HUES64 (cell line): ENCODE measurements around the gene MAN2B2.
"Not testable (repeated sequence)": the region's sequence is repeated elsewhere in the genome, so short reads cannot be mapped to it uniquely, and the experiment has no call there.

Experiments
- H3K27ac ChIP-seq: 2 replicates; pipeline ENCODE4 v1.7.0; 2013; ENCODE audit warnings: low read depth, low read length, inconsistent platforms
- H3K27me3 ChIP-seq: 2 replicates; pipeline ENCODE4 v1.6.1; 2013; ENCODE audit warnings: mild to moderate bottlenecking, low read length; ENCODE audit not compliant: insufficient read depth
- H3K36me3 ChIP-seq: 2 replicates; pipeline ENCODE4 v1.6.1; 2013; ENCODE audit warnings: mild to moderate bottlenecking, low read length; ENCODE audit not compliant: insufficient read depth
- H3K4me1 ChIP-seq: 2 replicates; pipeline ENCODE4 v1.6.1; 2013; ENCODE audit warnings: mild to moderate bottlenecking, low read length, moderate library complexity; ENCODE audit not compliant: insufficient read depth
- H3K4me3 ChIP-seq: 2 replicates; pipeline ENCODE4 v1.5.1; 2013; ENCODE audit warnings: mild to moderate bottlenecking, low read length, moderate library complexity
- H3K9ac ChIP-seq: 2 replicates; pipeline ENCODE4 v1.6.1; 2013; ENCODE audit warnings: mild to moderate bottlenecking, low read depth, low read length
- H3K9me3 ChIP-seq: 2 replicates; pipeline ENCODE4 v1.6.1; 2013; ENCODE audit warnings: low read depth, low read length; ENCODE audit not compliant: insufficient read depth
- WGBS: fragments of 150-250, 120-280 bp; methylation state at CpG from one replicate; pipeline ENCODE4 v1.1.7; 2013; ENCODE audit warnings: missing lambda C conversion rate; 5-methylcytosine and 5-hydroxymethylcytosine counted together

The MAN2B2 gene

GRCh38 chr4:6619466-6620255, 44.7 kb downstream of the MAN2B2 start:
- Histone ChIP-seq H3K4me1 (no peaks in the 10 kb centered on the region), H3K27me3 (no peaks in the 10 kb centered on the region), H3K9me3 (no peaks in the 10 kb centered on the region), H3K36me3 (no peaks in the 10 kb centered on the region), H3K4me3 (no peak overlapping the region), H3K27ac (no peak overlapping the region), H3K9ac (no peak overlapping the region)
- 95% methylated on average over 24 of the region's 24 CpGs for WGBS

DNA sequence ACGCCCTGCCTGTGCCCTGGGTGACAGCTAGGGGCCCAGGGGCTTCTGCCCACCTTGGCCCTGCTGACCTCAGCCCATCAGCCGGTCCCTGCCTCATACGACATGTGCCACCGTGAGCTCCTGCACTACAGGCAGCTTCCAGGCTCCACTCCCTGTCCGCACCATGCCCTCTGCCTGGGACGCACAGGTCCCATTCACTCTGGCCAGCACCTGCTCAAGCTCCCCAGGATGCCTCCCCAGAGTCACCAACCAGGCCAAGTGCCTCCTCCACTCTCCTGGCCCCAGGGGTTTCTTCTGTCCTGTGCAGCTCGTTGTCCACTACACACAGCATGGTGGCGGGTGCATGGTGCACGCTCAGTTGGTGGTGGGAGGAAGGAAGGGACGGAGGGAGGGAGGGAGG, 45.3 kb downstream of the MAN2B2 start:
- H3K4me1 ChIP-seq: no peaks in the 10 kb centered on the region
- no peaks in the 10 kb centered on the region for H3K27me3 ChIP-seq
- no peaks in the 10 kb centered on the region for H3K9me3 ChIP-seq
- H3K9ac ChIP-seq: no peak overlapping the region
- H3K4me3 ChIP-seq: no peak overlapping the region
- H3K36me3 ChIP-seq: no peaks in the 10 kb centered on the region
- H3K27ac ChIP-seq: no peak overlapping the region
- 94% methylated on average over 10 of the region's 10 CpGs for WGBS

DNA sequence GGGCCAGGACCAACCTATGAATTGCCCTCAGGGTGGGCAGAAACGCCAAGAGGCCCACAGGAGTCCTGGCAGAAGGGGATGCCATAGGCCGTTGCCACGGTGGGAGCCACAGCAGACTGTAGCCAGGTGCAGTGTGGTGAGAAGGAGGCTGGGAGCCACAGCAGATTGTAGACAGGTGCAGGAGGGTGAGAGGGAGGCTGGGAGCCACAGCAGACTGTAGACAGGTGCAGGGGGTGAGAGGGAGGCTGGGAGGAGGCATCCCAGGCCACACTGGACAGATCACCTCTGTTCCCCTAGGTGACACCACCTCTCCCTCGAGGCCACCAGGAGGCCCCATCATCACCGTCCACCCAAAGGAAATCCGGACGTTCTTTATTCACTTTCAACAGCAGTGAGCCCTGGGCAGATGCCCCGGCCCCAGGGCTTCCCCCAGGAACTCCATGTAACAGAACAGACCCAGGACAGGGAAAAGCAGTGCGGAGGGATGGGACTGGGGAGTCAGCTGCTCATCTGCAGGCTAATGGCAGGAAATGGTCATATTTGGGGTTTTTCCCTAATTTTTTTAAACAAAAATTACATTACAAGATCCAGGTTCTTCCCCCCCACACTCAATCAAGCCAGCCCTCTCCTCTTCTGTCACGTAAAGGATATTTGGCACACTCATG, 46.0 kb downstream of the MAN2B2 start:
- Histone ChIP-seq H3K36me3 (no peaks in the 10 kb centered on the region), H3K4me3 (no peak overlapping the region), H3K27ac (no peak overlapping the region), H3K9me3 (no peaks in the 10 kb centered on the region), H3K4me1 (no peaks in the 10 kb centered on the region), H3K27me3 (no peaks in the 10 kb centered on the region), H3K9ac (no peak overlapping the region)
- 91% methylated on average over 10 of the region's 10 CpGs for WGBS

DNA sequence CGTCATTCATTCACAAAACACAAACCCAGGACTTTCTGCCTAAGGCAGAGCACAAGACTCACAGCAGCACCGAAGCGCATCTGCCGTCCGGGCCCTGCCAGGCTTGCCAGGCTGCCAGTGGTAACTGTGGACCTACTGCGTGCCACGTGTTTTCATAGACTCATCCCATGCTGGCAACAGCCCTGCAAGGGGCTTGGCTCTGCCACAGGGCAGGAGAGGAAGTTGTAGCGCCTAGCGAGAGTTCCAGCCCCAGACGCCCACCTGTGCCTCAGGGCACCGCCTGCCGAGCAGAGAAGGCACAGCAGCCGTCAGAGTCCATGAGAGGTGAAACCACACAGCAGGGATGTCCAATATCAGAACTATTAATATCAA, 46.6 kb downstream of the MAN2B2 start:
- H3K27me3 ChIP-seq: no peaks in the 10 kb centered on the region
- H3K9me3 ChIP-seq: no peaks in the 10 kb centered on the region
- no peaks in the 10 kb centered on the region for H3K4me1 ChIP-seq
- no peaks in the 10 kb centered on the region for H3K36me3 ChIP-seq
- 89% methylated on average over 13 of the region's 13 CpGs for WGBS
- H3K4me3 ChIP-seq: no peak overlapping the region
- no peak overlapping the region for H3K9ac ChIP-seq
- H3K27ac ChIP-seq: no peak overlapping the region

DNA sequence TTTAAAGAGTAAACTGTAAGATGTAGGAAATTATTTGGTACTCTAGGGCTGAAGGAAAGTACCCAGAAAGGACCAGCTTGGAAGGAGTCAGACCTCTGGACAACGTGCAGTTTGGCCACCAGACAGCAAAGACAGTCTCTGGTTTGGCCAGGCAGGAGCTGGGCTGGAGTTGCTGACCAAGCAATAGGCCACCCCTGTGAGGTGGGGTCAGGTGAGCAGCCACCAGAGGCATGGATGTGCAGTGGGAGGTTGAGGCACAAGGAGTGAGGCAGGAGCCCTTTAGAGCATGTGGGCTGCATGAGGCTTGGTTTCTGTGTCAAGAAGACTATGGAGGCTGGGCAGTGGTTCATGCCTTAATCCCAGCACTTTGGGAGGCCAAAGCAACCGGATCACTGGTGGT, 47.8 kb downstream of the MAN2B2 start:
- Histone ChIP-seq H3K27me3 (no peaks in the 10 kb centered on the region), H3K36me3 (no peaks in the 10 kb centered on the region), H3K9me3 (no peaks in the 10 kb centered on the region), H3K9ac (no peak overlapping the region), H3K27ac (no peak overlapping the region), H3K4me1 (no peaks in the 10 kb centered on the region), H3K4me3 (no peak overlapping the region)
- 89% methylated on average over 2 of the region's 2 CpGs for WGBS

GRCh38 chr4:6625256-6625655, 50.3 kb downstream of the MAN2B2 start:
- Histone ChIP-seq H3K27ac (no peak overlapping the region), H3K4me3 (no peak overlapping the region), H3K4me1 (no peaks in the 10 kb centered on the region), H3K27me3 (no peaks in the 10 kb centered on the region), H3K9me3 (no peaks in the 10 kb centered on the region), H3K36me3 (no peaks in the 10 kb centered on the region), H3K9ac (no peak overlapping the region)
- 94% methylated on average over 9 of the region's 9 CpGs for WGBS

DNA sequence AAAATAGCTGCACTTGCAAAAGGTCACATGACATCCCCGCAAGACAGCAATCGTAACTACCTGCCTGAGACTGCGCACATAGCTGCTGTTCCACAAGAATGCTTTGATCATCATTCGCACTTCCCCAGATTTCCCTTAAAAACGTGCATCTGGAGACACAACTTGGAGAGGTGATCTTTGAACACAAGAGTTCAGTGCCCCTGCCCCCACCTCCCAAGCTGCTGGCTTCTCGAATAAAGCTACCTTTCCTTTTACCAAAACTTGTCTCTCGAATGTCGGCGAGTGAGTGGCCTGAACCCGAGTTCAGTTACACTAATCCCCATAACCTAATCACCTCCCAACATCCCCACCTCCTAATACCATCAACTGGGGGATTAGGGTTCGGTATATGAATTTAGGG, 51.1 kb downstream of the MAN2B2 start:
- Histone ChIP-seq H3K36me3 (no peaks in the 10 kb centered on the region), H3K27me3 (no peaks in the 10 kb centered on the region), H3K4me3 (no peak overlapping the region), H3K9ac (no peak overlapping the region), H3K9me3 (no peaks in the 10 kb centered on the region), H3K27ac (no peak overlapping the region), H3K4me1 (no peaks in the 10 kb centered on the region)
- 85% methylated on average over 11 of the region's 11 CpGs for WGBS

GRCh38 chr4:6627832-6628231, 52.8 kb downstream of the MAN2B2 start:
- Histone ChIP-seq H3K36me3 (no peaks in the 10 kb centered on the region), H3K4me3 (no peak overlapping the region), H3K4me1 (no peaks in the 10 kb centered on the region), H3K9ac (no peak overlapping the region), H3K27ac (no peak overlapping the region), H3K27me3 (no peaks in the 10 kb centered on the region), H3K9me3 (no peaks in the 10 kb centered on the region)
- WGBS: 94% methylated on average over 3 of the region's 3 CpGs

- WGBS: 89% methylated on average over 1 of the region's 1 CpG
- not testable (repeated sequence) for H3K27me3 ChIP-seq, H3K27ac ChIP-seq, H3K9me3 ChIP-seq, H3K4me1 ChIP-seq, H3K4me3 ChIP-seq, H3K9ac ChIP-seq, H3K36me3 ChIP-seq
Measured at GRCh38 chr4:6628484-6628883, 53.5 kb downstream of the MAN2B2 start.

DNA sequence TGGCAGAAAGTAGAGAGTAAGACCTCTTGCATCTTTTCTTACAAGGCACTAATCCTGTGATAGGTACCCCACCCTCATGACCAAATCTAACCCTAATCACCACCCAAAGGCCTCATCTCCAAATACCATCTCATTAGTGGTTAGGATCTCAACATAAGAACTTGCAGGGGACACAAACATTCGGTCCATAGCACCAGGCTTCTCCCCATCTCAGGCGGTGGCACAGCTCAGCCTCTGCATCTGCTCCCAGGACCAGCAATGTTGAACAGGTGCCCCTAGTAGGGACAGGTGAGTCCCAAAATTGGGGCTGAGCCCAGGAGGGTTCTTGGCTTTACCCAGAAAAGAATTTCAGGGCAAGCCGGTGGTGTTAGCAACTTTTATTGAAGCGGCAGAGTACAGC, 57.1 kb downstream of the MAN2B2 start:
- Histone ChIP-seq H3K4me3 (no peak overlapping the region), H3K4me1 (peaks cover 4% of the 10 kb centered on the region; the same call in 1 of the 2 replicates), H3K36me3 (no peaks in the 10 kb centered on the region), H3K9ac (no peak overlapping the region), H3K27ac (no peak overlapping the region), H3K9me3 (no peaks in the 10 kb centered on the region), H3K27me3 (no peaks in the 10 kb centered on the region)
- WGBS: 92% methylated on average over 4 of the region's 4 CpGs

GRCh38 chr4:6633091-6633906, 58.3 kb downstream of the MAN2B2 start:
- WGBS: 82% methylated on average over 9 of the region's 10 CpGs
- H3K27ac ChIP-seq: no peak overlapping the region

More at GRCh38 chr4:6633091-6633906, 58.3 kb downstream of the MAN2B2 start:
- no peak overlapping the region for H3K4me3 ChIP-seq
- no peaks in the 10 kb centered on the region for H3K9me3 ChIP-seq
- peaks cover 4% of the 10 kb centered on the region; the same call in 1 of the 2 replicates for H3K4me1 ChIP-seq
- no peaks in the 10 kb centered on the region for H3K27me3 ChIP-seq
- H3K36me3 ChIP-seq: no peaks in the 10 kb centered on the region
- no peak overlapping the region for H3K9ac ChIP-seq
